Natural killer cell (primary cell): ENCODE results near the gene CPLX1. TPM values are rescaled to one million over a fixed set of nuclear protein-coding genes. Genes with fewer than 3 reads are reported as not detected.

Source experiments
- ATAC-seq, 3 donors: fragments of 150-1000 bp in 2 of 3; fragments of 200-7000 bp in 1 of 3; cut with Tn5 transposase; 1 replicate in 1 of 3; 2 replicates in 2 of 3; pipeline ENCODE4 v1.10.0; 2021; ENCODE audit warnings: mild to moderate bottlenecking in 2 of 3, moderate library complexity in 2 of 3
- DNase-seq, 2 donors: peaks; one replicate each; pipeline versions ENCODE4 v3.0.0 to v3.0.0-alpha.2; 2013 to 2021; ENCODE audit warnings: mixed read lengths in 1 of 2
- H3K27ac ChIP-seq: one replicate; pipeline ENCODE4 v1.5.1; 2013; ENCODE audit warnings: mild to moderate bottlenecking, low read length
- H3K27me3 ChIP-seq: one replicate; pipeline ENCODE4 v1.6.1; 2013; ENCODE audit warnings: low read length; ENCODE audit not compliant: control insufficient read depth, insufficient read depth
- H3K36me3 ChIP-seq: one replicate; pipeline ENCODE4 v1.6.1; 2013; ENCODE audit warnings: low read length; ENCODE audit not compliant: control insufficient read depth, insufficient read depth
- H3K4me1 ChIP-seq: one replicate; pipeline ENCODE4 v1.6.1; 2013; ENCODE audit warnings: low read length; ENCODE audit not compliant: control insufficient read depth, insufficient read depth
- H3K4me3 ChIP-seq: one replicate; pipeline ENCODE4 v1.5.1; 2013; ENCODE audit warnings: low read length
- H3K9me3 ChIP-seq: one replicate; pipeline ENCODE4 v1.6.1; 2013; ENCODE audit warnings: low read length; ENCODE audit not compliant: control insufficient read depth, insufficient read depth
- H3K27ac Mint-ChIP-seq, 2 donors: one replicate each; pipeline ENCODE4 v1.8.0; 2022; ENCODE audit warnings: mild to moderate bottlenecking in 2 of 2, mixed read lengths in 2 of 2, moderate library complexity in 1 of 2
- H3K27me3 Mint-ChIP-seq, 2 donors: one replicate each; pipeline ENCODE4 v1.8.0; 2022; ENCODE audit warnings: low read depth in 2 of 2, mixed read lengths in 2 of 2
- H3K36me3 Mint-ChIP-seq: one replicate; pipeline ENCODE4 v1.8.0; 2022; ENCODE audit warnings: mixed read lengths
- H3K4me1 Mint-ChIP-seq, 2 donors: one replicate each; pipeline ENCODE4 v1.8.0; 2022; ENCODE audit warnings: mixed read lengths in 2 of 2
- H3K4me3 Mint-ChIP-seq: one replicate; pipeline ENCODE4 v1.8.0; 2022; ENCODE audit warnings: mild to moderate bottlenecking, moderate library complexity, mixed read lengths
- H3K9me3 Mint-ChIP-seq, 2 donors: one replicate each; pipeline ENCODE4 v1.8.0; 2022; ENCODE audit warnings: mixed read lengths in 2 of 2
- WGBS: methylation state at CpG from one replicate; pipeline ENCODE4 v1.1.7; 2013; ENCODE audit warnings: missing lambda C conversion rate; ENCODE audit not compliant: insufficient coverage; 5-methylcytosine and 5-hydroxymethylcytosine counted together
- intact Hi-C: fragments of 100-400 bp; cut with micrococcal nuclease; formaldehyde crosslinking; loops from one replicate; pipeline ENCODE4 v1.14.2; 2022
- total RNA-seq, 4 donors: library from RNA; stranded (reverse); fragments of 120-200 nt in 1 of 4; gene quantifications; one replicate each; pipeline versions ENCODE4 v1.2.3 to v1.2.4, GENCODE V29; 2013 to 2022
- TF ChIP-seq, protein P1 (sequence below): fragments of 200-600 bp; IDR thresholded peaks from one replicate; pipeline ENCODE4 v1.8.0; 2022; ENCODE audit warnings: antibody characterized with exemption

Gene CPLX1
- total RNA-seq, 3 donors from 2014 or later (not counting 1 experiment from before 2014, with no cell fraction given), result not detected

DNA sequence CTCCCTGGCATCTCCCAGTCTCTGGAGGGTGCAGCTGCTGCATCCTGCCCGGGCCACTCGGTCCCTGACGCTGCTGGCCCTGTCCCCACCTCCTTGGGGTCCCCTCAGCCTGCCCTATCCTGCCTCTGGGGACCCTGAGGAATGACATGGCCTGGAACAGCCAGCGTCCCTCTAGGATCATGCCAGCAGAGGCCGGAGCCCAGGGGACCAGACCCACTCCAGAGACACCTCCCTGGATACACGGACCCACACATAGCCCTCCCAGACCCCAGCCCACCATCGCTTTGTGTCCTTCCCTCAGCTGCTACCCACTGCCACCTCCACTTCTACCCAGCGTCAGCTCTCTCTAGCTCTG, 35.5 kb downstream of the CPLX1 start:
- intact Hi-C loops, result no loop called here
- Mint-ChIP-seq H3K36me3 (no peaks in the 10 kb centered on the region), H3K4me1 (peaks cover 5 to 6% of the 10 kb centered on the region in 2 donors), H3K27ac (no peak overlapping the region), H3K4me3 (no peak overlapping the region), H3K9me3 (no peaks in the 10 kb centered on the region), H3K27me3 (peaks cover 34 to 42% of the 10 kb centered on the region in 2 donors)
- Histone ChIP-seq H3K36me3 (no peaks in the 10 kb centered on the region), H3K9me3 (no peaks in the 10 kb centered on the region), H3K27me3 (peaks cover 29% of the 10 kb centered on the region), H3K4me3 (no peak overlapping the region), H3K4me1 (peaks cover 22% of the 10 kb centered on the region), H3K27ac (no peak overlapping the region)
- WGBS, result 78% methylated on average over 8 of the region's 8 CpGs
- ATAC-seq (no peak), DNase-seq (no peak)
- TF ChIP-seq, protein P1, sequence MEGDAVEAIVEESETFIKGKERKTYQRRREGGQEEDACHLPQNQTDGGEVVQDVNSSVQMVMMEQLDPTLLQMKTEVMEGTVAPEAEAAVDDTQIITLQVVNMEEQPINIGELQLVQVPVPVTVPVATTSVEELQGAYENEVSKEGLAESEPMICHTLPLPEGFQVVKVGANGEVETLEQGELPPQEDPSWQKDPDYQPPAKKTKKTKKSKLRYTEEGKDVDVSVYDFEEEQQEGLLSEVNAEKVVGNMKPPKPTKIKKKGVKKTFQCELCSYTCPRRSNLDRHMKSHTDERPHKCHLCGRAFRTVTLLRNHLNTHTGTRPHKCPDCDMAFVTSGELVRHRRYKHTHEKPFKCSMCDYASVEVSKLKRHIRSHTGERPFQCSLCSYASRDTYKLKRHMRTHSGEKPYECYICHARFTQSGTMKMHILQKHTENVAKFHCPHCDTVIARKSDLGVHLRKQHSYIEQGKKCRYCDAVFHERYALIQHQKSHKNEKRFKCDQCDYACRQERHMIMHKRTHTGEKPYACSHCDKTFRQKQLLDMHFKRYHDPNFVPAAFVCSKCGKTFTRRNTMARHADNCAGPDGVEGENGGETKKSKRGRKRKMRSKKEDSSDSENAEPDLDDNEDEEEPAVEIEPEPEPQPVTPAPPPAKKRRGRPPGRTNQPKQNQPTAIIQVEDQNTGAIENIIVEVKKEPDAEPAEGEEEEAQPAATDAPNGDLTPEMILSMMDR, result no peak

DNA sequence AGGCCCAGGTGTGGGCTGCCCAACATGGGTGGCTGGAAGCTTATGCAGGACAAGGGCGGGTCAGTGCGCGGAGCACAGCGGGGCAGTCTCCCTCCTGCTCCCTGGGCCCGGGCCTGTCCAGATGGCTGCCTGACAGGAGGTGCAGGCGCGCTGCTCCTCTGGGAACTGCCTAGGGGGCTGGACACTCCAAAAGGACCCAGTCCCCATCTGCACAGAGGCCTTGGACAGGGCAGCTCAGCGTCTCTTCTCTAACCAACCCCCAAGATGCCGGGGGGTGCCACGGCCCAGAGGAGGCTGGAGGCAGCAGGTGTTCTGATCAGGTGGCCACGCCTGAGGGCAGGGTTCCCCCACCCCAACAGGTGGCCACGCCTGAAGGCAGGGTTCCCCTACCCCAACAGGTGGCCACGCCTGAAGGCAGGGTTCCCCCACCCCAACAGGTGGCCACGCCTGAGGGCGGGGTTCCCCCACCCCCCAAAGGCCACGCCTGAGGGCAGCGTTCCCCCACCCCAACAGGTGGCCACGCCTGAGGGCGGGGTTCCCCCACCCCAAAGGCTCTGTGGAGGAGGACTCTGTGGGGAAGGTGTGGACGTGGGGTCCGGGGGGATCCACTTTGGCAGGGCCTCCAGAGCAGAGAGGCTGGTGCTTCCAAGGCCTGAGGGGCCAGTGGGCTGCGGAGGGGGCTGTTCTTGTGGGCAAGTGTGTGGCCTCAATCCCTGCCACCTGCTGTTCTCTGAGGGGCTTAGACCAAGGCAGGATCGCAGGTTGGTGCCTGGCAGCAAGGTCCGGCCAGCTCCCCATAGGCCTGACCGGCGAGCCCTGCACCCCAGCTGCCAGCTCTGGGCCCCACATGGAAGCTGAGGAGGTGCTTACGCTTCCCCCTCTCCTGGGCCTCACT, 36.1 kb downstream of the CPLX1 start:
- no peak overlapping the region for H3K4me3 Mint-ChIP-seq
- Histone ChIP-seq H3K27ac (no peak overlapping the region), H3K4me3 (no peak overlapping the region), H3K9me3 (no peaks in the 10 kb centered on the region), H3K4me1 (peaks cover 18% of the 10 kb centered on the region), H3K36me3 (no peaks in the 10 kb centered on the region), H3K27me3 (peaks cover 30% of the 10 kb centered on the region)
- peaks cover 8 to 11% of the 10 kb centered on the region in 2 donors for H3K4me1 Mint-ChIP-seq
- no peaks in the 10 kb centered on the region for H3K9me3 Mint-ChIP-seq
- 87% methylated on average over 23 of the region's 27 CpGs for WGBS
- peaks cover 38 to 46% of the 10 kb centered on the region in 2 donors for H3K27me3 Mint-ChIP-seq
- DNase-seq (no peak), ATAC-seq (no peak)
- H3K27ac Mint-ChIP-seq, result no peak overlapping the region
- TF ChIP-seq, protein P1, result no peak
- intact Hi-C loops, result no loop called here
- no peaks in the 10 kb centered on the region for H3K36me3 Mint-ChIP-seq

DNA sequence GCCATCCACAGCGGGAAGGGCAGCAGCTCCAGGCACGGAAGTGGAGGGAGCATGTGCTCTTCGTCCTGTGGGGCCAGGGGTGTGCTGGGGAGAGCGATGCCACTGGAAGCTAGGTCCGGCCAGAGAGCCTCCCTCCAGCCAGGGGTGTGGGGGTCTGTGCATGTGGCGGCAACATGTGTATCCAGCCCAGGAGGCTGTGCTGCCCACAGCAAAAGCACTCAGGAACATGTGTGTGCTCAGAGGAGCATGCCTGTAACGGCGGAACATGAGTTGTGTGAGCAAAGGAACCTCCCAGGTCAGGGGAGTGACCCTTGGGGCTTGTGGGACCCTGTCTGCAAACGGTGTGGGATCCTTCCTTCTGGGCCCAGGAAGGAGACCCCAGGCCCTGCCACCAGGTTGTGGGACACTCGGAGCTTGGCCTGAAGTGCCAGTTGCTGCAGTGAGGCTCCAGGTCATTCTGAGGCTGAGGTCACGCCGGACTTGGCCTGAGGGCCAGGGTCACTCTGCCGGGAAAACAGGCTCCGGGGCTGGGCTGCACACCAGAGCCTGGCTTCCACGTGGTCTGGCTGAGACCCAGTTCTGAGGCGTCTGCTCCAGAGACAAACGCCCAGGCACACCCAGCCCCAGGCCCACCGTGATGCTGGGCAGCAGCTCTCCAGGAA, 37.2 kb downstream of the CPLX1 start:
- Histone ChIP-seq H3K9me3 (no peaks in the 10 kb centered on the region), H3K36me3 (no peaks in the 10 kb centered on the region), H3K27me3 (peaks cover 26% of the 10 kb centered on the region), H3K27ac (no peak overlapping the region), H3K4me3 (no peak overlapping the region), H3K4me1 (peaks cover 10% of the 10 kb centered on the region)
- peaks cover 37 to 44% of the 10 kb centered on the region in 2 donors for H3K27me3 Mint-ChIP-seq
- TF ChIP-seq, protein P1, result no peak
- 81% methylated on average over 18 of the region's 18 CpGs for WGBS
- no peak overlapping the region for H3K4me3 Mint-ChIP-seq
- H3K36me3 Mint-ChIP-seq, result no peaks in the 10 kb centered on the region
- no peaks in the 10 kb centered on the region for H3K9me3 Mint-ChIP-seq
- peaks cover 11 to 14% of the 10 kb centered on the region in 2 donors for H3K4me1 Mint-ChIP-seq
- DNase-seq (no peak), ATAC-seq (no peak)
- intact Hi-C loops, result no loop called here
- no peak overlapping the region for H3K27ac Mint-ChIP-seq
